DND-41 (cell line): ENCODE data around the gene ZNF652.

ENCODE experiments used
- ATAC-seq: fragments of 200-7000 bp; cut with Tn5 transposase; 3 replicates; pipeline ENCODE4 v1.9.1; 2021; ENCODE audit warnings: low read depth; ENCODE audit not compliant: insufficient read depth
- DNase-seq: peaks from one replicate; pipeline ENCODE4 v3.0.0-alpha.2; 2020
- H2AFZ ChIP-seq: 2 replicates; pipeline ENCODE4 v1.6.0; 2012; ENCODE audit warnings: low read depth, low read length
- H3K27ac ChIP-seq: 2 replicates; pipeline ENCODE4 v1.5.1; 2012; ENCODE audit warnings: low read length, inconsistent platforms
- H3K27me3 ChIP-seq: fragments of 200-600 bp; sonication (generic); 2 replicates; pipeline ENCODE4 v1.6.0; 2012; ENCODE audit warnings: low read length, mild to moderate bottlenecking, inconsistent platforms; ENCODE audit not compliant: insufficient read depth, poor library complexity
- H3K36me3 ChIP-seq: 2 replicates; pipeline ENCODE4 v1.5.1; 2012; ENCODE audit warnings: low read length, inconsistent platforms; ENCODE audit not compliant: insufficient read depth
- H3K4me1 ChIP-seq: 2 replicates; pipeline ENCODE4 v1.5.1; 2012; ENCODE audit warnings: mild to moderate bottlenecking, low read length; ENCODE audit not compliant: insufficient read depth
- H3K4me2 ChIP-seq: 2 replicates; pipeline ENCODE4 v1.6.0; 2012; ENCODE audit warnings: mild to moderate bottlenecking, moderate library complexity, low read length, inconsistent platforms; ENCODE audit not compliant: insufficient read depth
- H3K4me3 ChIP-seq, 2 experiments: fragments of 200-600 bp in 1 of 2; shearing (Covaris generic) in 1 of 2; 2 replicates each; pipeline ENCODE4 v1.5.1; 2012 to 2016; ENCODE audit warnings: inconsistent platforms in 2 of 2, low read length in 2 of 2, mild to moderate bottlenecking in 2 of 2, low read depth in 1 of 2, moderate library complexity in 1 of 2
- H3K79me2 ChIP-seq: 2 replicates; pipeline ENCODE4 v1.6.0; 2012; ENCODE audit warnings: low read length, inconsistent platforms; ENCODE audit not compliant: insufficient read depth
- H3K9ac ChIP-seq: 2 replicates; pipeline ENCODE4 v1.6.0; 2012; ENCODE audit warnings: low read depth, mild to moderate bottlenecking, inconsistent platforms, low read length, moderate library complexity
- H3K9me3 ChIP-seq: 2 replicates; pipeline ENCODE4 v1.5.1; 2012; ENCODE audit warnings: low read length, moderate library complexity, mild to moderate bottlenecking, inconsistent platforms; ENCODE audit not compliant: insufficient read depth, severe bottlenecking
- H4K20me1 ChIP-seq: 2 replicates; pipeline ENCODE4 v1.6.0; 2012; ENCODE audit warnings: low read length; ENCODE audit not compliant: insufficient read depth
- EZH2 ChIP-seq: IDR thresholded peaks from 3 replicates; pipeline ENCODE4 v1.6.1; 2012; ENCODE audit warnings: borderline replicate concordance, low read depth, mild to moderate bottlenecking, moderate library complexity, low read length, inconsistent platforms; ENCODE audit not compliant: severe bottlenecking
- TF ChIP-seq, protein P1 (sequence below): IDR thresholded peaks from 2 replicates; pipeline ENCODE4 v1.5.1; 2012; ENCODE audit warnings: borderline replicate concordance, low read length, moderate library complexity, mild to moderate bottlenecking; ENCODE audit not compliant: poor library complexity, severe bottlenecking; ENCODE audit errors: extremely low read depth

The ZNF652 gene

DNA sequence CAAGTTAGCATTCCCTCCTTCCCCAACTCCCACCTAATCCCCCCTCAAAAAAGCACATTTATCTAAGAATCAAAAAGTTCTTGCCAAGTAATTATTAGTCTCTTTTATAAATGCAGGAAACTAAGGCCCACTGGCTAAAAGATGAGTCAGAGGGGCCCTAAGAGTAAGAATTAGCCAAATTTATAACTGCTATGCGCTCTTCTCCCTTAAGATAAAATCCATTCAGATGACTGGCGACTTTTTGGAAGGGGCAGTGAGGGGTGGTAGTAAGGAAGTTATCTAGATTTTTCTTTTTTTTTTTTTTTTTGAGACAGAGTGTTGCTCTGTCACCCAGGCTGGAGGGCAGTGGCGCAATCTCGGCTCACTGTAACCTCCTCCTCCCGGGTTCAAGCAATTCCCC is 17.1 kb downstream of the ZNF652 start:
- Histone ChIP-seq H3K4me3 (no peak overlapping the region), H3K4me2 (no peak overlapping the region), H3K9me3 (no peaks in the 10 kb centered on the region), H3K79me2 (peaks cover 27% of the 10 kb centered on the region), H3K27ac (no peak overlapping the region), H4K20me1 (peaks cover 47% of the 10 kb centered on the region), H2AFZ (no peak overlapping the region), H3K9ac (no peak overlapping the region), H3K27me3 (no peaks in the 10 kb centered on the region), H3K4me1 (peaks cover 22% of the 10 kb centered on the region), H3K36me3 (no peaks in the 10 kb centered on the region)
- TF ChIP-seq, protein P1, sequence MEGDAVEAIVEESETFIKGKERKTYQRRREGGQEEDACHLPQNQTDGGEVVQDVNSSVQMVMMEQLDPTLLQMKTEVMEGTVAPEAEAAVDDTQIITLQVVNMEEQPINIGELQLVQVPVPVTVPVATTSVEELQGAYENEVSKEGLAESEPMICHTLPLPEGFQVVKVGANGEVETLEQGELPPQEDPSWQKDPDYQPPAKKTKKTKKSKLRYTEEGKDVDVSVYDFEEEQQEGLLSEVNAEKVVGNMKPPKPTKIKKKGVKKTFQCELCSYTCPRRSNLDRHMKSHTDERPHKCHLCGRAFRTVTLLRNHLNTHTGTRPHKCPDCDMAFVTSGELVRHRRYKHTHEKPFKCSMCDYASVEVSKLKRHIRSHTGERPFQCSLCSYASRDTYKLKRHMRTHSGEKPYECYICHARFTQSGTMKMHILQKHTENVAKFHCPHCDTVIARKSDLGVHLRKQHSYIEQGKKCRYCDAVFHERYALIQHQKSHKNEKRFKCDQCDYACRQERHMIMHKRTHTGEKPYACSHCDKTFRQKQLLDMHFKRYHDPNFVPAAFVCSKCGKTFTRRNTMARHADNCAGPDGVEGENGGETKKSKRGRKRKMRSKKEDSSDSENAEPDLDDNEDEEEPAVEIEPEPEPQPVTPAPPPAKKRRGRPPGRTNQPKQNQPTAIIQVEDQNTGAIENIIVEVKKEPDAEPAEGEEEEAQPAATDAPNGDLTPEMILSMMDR = no peak
- TF ChIP-seq EZH2 = no peak
- no peak for ATAC-seq
- no peak for DNase-seq

DNA sequence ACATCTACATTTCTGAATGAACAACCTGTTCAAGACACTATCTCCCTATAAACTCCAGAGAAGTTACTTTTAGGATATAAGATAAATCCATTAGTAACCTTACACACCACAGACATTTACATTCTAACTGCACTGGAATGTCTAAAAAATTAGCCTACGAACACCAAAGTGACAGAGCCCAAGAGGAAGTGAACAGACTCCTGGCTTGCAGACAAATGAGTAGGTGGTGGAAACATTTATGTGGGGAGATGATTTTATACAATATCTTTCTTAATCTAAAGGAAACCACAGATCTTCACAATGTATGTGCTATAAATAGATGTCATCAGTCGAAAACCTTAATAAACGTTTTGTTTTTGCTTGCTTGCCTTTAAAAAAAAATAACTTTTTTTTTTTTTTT is 18.8 kb downstream of the ZNF652 start:
- Histone ChIP-seq H3K4me3 (no peak overlapping the region), H3K4me1 (peaks cover 22% of the 10 kb centered on the region), H3K36me3 (no peaks in the 10 kb centered on the region), H2AFZ (no peak overlapping the region), H3K79me2 (peaks cover 27% of the 10 kb centered on the region), H3K4me2 (peak overlapping the region; percentile 29; the same call in 1 of the 2 replicates), H4K20me1 (peaks cover 47% of the 10 kb centered on the region), H3K27ac (no peak overlapping the region), H3K9me3 (no peaks in the 10 kb centered on the region), H3K27me3 (no peaks in the 10 kb centered on the region), H3K9ac (no peak overlapping the region)
- ATAC-seq (peak; percentile 47; the same call in 2 of the 3 replicates), DNase-seq (no peak)
- TF ChIP-seq, protein P1 = no peak
- TF ChIP-seq EZH2 = no peak

GRCh38 chr17:49342575-49342936 is 19.5 kb downstream of the ZNF652 start:
- TF ChIP-seq, protein P1 = no peak
- no peak for TF ChIP-seq EZH2
- Histone ChIP-seq H3K36me3 (no peaks in the 10 kb centered on the region), H3K27ac (peak overlapping the region; percentile 44; the same call in 1 of the 2 replicates), H4K20me1 (peaks cover 43% of the 10 kb centered on the region), H3K4me1 (peaks cover 22% of the 10 kb centered on the region), H3K79me2 (peaks cover 22% of the 10 kb centered on the region), H3K27me3 (no peaks in the 10 kb centered on the region), H2AFZ (no peak overlapping the region), H3K4me3 (peak overlapping the region in 1 of 2 experiments; percentile 46; a peak in 1 of 4 replicates), H3K9me3 (no peaks in the 10 kb centered on the region), H3K4me2 (peak overlapping the region; percentile 65), H3K9ac (peak overlapping the region; percentile 30)
- 0 out of 3 replicates have a peak, but pooled peaks have one; percentile 24 for ATAC-seq
- DNase-seq = no peak

DNA sequence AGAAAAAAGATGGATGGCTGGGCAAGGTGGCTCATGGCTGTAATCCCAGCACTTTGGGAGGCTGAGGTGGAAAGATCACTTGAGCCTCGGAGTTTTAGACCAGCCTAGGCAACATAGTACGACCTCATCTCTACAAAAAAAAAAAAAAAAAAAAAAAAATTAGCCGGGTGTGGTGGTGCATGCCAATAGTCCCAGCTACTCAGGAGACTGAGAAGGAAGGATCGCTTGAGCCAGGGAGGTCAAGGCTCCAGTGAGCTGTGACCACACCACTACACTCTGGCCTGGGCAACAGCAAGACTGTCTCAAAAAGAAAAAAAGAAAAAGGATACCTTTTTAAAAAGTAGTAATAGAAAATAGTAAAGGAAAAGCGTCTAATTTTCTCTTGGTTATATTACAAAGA is 20.7 kb downstream of the ZNF652 start:
- Histone ChIP-seq H3K4me3 (no peak overlapping the region), H3K4me1 (peaks cover 22% of the 10 kb centered on the region), H3K79me2 (peaks cover 21% of the 10 kb centered on the region), H3K9me3 (no peaks in the 10 kb centered on the region), H2AFZ (no peak overlapping the region), H3K4me2 (no peak overlapping the region), H3K36me3 (no peaks in the 10 kb centered on the region), H3K27ac (no peak overlapping the region), H3K9ac (no peak overlapping the region), H3K27me3 (no peaks in the 10 kb centered on the region), H4K20me1 (peaks cover 39% of the 10 kb centered on the region)
- no peak for DNase-seq
- no peak for TF ChIP-seq EZH2
- TF ChIP-seq, protein P1 = no peak
- ATAC-seq = no peak
